HepG2 (cell line): ENCODE data around the gene SLC17A5. TPM values are rescaled to one million over a fixed set of nuclear protein-coding genes. Genes with fewer than 3 reads are reported as not detected.

ENCODE experiments used
- ATRX ChIP-seq: sonication (generic); formaldehyde crosslinking; IDR thresholded peaks from 2 replicates; pipeline ENCODE4 v1.4.0; 2020; ENCODE audit warnings: missing genetic modification reagents, borderline replicate concordance
- ETS1 ChIP-seq: sonication (generic); formaldehyde crosslinking; IDR thresholded peaks from 2 replicates; pipeline ENCODE4 v1.4.0; 2020; ENCODE audit warnings: missing genetic modification reagents
- FOSL1 ChIP-seq: sonication (generic); formaldehyde crosslinking; IDR thresholded peaks from 2 replicates; pipeline ENCODE4 v1.9.0; 2021; ENCODE audit warnings: missing genetic modification reagents, borderline replicate concordance
- JUN ChIP-seq: sonication (generic); formaldehyde crosslinking; IDR thresholded peaks from 2 replicates; pipeline ENCODE4 v1.4.0; 2020; ENCODE audit warnings: mild to moderate bottlenecking, missing genetic modification reagents
- JUNB ChIP-seq: sonication (generic); formaldehyde crosslinking; IDR thresholded peaks from 2 replicates; pipeline ENCODE4 v1.8.0; 2022; ENCODE audit warnings: missing genetic modification reagents, mild to moderate bottlenecking, borderline replicate concordance
- MLXIP ChIP-seq: sonication (generic); formaldehyde crosslinking; IDR thresholded peaks from 2 replicates; pipeline ENCODE4 v1.9.0; 2021; ENCODE audit warnings: missing genetic modification reagents, borderline replicate concordance
- NFKBIZ ChIP-seq: IDR thresholded peaks from 2 replicates; pipeline ENCODE4 v1.6.1; 2018; ENCODE audit warnings: missing genetic modification reagents, missing compliant biosample characterization
- NR2F1 ChIP-seq, 2 experiments: fragments of 450-650 bp in 1 of 2; formaldehyde crosslinking in 1 of 2; IDR thresholded peaks; 2 replicates each; pipeline versions ENCODE4 v1.5.0 to v1.6.1; 2016 to 2020; ENCODE audit warnings: mild to moderate bottlenecking in 1 of 2, missing compliant biosample characterization in 1 of 2, missing genetic modification reagents in 1 of 2, moderate library complexity in 1 of 2
- REPIN1 ChIP-seq: sonication (generic); formaldehyde crosslinking; IDR thresholded peaks from 2 replicates; pipeline ENCODE4 v1.8.0; 2022; ENCODE audit warnings: missing genetic modification reagents, low read depth, mild to moderate bottlenecking, borderline replicate concordance
- REST ChIP-seq, 2 experiments: IDR thresholded peaks; 2 replicates each; pipeline ENCODE4 v1.6.1; 2011 to 2012; ENCODE audit warnings: low read length in 2 of 2, borderline replicate concordance in 1 of 2, low read depth in 1 of 2, mild to moderate bottlenecking in 1 of 2, moderate library complexity in 1 of 2
- RXRB ChIP-seq: IDR thresholded peaks from 2 replicates; pipeline ENCODE4 v1.6.1; 2016; ENCODE audit warnings: borderline replicate concordance, missing genetic modification reagents, missing compliant biosample characterization
- ZNF121 ChIP-seq: sonication (generic); formaldehyde crosslinking; IDR thresholded peaks from 2 replicates; pipeline ENCODE4 v1.5.0; 2020; ENCODE audit warnings: mild to moderate bottlenecking, missing genetic modification reagents
- ZNF205 ChIP-seq: IDR thresholded peaks from 2 replicates; pipeline ENCODE4 v1.6.1; 2018; ENCODE audit warnings: missing biosample characterization, missing genetic modification reagents
- ZNF234 ChIP-seq: sonication (generic); formaldehyde crosslinking; conservative IDR thresholded peaks from 2 replicates; pipeline ENCODE4 v1.5.1; 2020; ENCODE audit warnings: mild to moderate bottlenecking, missing genetic modification reagents
- ZNF235 ChIP-seq: sonication (generic); formaldehyde crosslinking; IDR thresholded peaks from 2 replicates; pipeline ENCODE4 v1.8.1; 2023; ENCODE audit warnings: mild to moderate bottlenecking, missing genetic modification reagents, borderline replicate concordance
- ZNF550 ChIP-seq: sonication (generic); formaldehyde crosslinking; IDR thresholded peaks from 2 replicates; pipeline ENCODE4 v1.4.0; 2020; ENCODE audit warnings: mild to moderate bottlenecking, missing genetic modification reagents, borderline replicate concordance
- ZNF589 ChIP-seq: sonication (generic); formaldehyde crosslinking; conservative IDR thresholded peaks from 2 replicates; pipeline ENCODE4 v1.8.0; 2022; ENCODE audit warnings: mild to moderate bottlenecking, moderate library complexity, missing genetic modification reagents
- ZNF740 ChIP-seq: sonication (generic); formaldehyde crosslinking; IDR thresholded peaks from 2 replicates; pipeline ENCODE4 v1.4.0; 2020; ENCODE audit warnings: missing genetic modification reagents
- ZNF761 ChIP-seq: sonication (generic); formaldehyde crosslinking; conservative IDR thresholded peaks from 2 replicates; pipeline ENCODE4 v1.4.0; 2020; ENCODE audit warnings: mild to moderate bottlenecking, missing genetic modification reagents
- ZSCAN29 ChIP-seq: sonication (generic); formaldehyde crosslinking; conservative IDR thresholded peaks from 2 replicates; pipeline ENCODE4 v1.4.0; 2020; ENCODE audit warnings: mild to moderate bottlenecking, missing genetic modification reagents
- polyA plus RNA-seq, 8 experiments: library from polyadenylated mRNA; depleted of rRNA in 3 of 8; stranded (reverse) in 7 of 8; unstranded in 1 of 8; fragments of >200 nt; fragmentation: Illumina TruSeq in 4 of 8; extraction: Trizol in 4 of 8; gene quantifications; 2 replicates each; pipeline versions ENCODE4 v1.2.1 to v1.2.3, GENCODE V29; 2011 to 2016; ENCODE audit warnings: low read depth in 4 of 8, missing spikeins in 1 of 8, mixed read lengths in 1 of 8; ENCODE audit not compliant: insufficient read depth in 1 of 8
- total RNA-seq, 5 experiments: library from RNA; depleted of rRNA; stranded (reverse); fragments of >200 nt; fragmentation: Illumina TruSeq; extraction: Trizol; gene quantifications; 2 replicates each; pipeline ENCODE4 v1.2.3, GENCODE V29; 2016; ENCODE audit warnings: low read depth in 1 of 5

The SLC17A5 gene
- total and polyA plus RNA-seq, 2 of the 13 experiments (the other 11 are each of a cell fraction or from before 2014, with no cell fraction given) = 18.3 to 20.5 TPM

- TF ChIP-seq ZNF235 (no peak), ZNF121 (CRISPR knock-in tag) (no peak), REPIN1 (CRISPR knock-in tag) (no peak), ZNF589 (CRISPR knock-in tag) (no peak), ATRX (CRISPR knock-in tag) (no peak), NFKBIZ (no peak), ZNF550 (CRISPR knock-in tag) (no peak), ZSCAN29 (CRISPR knock-in tag) (no peak), ZNF740 (CRISPR knock-in tag) (peak; percentile 86), ZNF234 (CRISPR knock-in tag) (no peak), FOSL1 (CRISPR knock-in tag) (no peak), RXRB (CRISPR knock-in tag) (peak; percentile 67; the same call in 1 of the 2 replicates), MLXIP (CRISPR knock-in tag) (no peak), ETS1 (CRISPR knock-in tag) (no peak), ZNF761 (CRISPR knock-in tag) (no peak), JUNB (no peak), NR2F1 (CRISPR knock-in tag; IDR thresholded peaks at IDR 0.05) (no peak), ZNF205 (no peak), REST (IDR thresholded peaks at IDR 0.05; ENCODE audit: borderline replicate concordance in 1 of 2, low read depth in 1 of 2, low read length in 2 of 2) (0 out of 4 replicates have a peak, but pooled peaks of 1 of the 2 experiments have one; percentile 69), JUN (no peak)
Measured at GRCh38 chr6:73585566-73586415, 68.0 kb downstream of the SLC17A5 start (continued).
